ENCODE measurements around the gene PUS1. TPM values are rescaled to one million over a fixed set of nuclear protein-coding genes. Genes with fewer than 3 reads are reported as not detected.

PUS1 gene
- total RNA-seq, 1 experiment from 2014 or later, result 77.3 TPM

- POLR2A ChIA-PET, result no interaction called here
- H3K9ac ChIP-seq (ENCODE audit: low read length), result peak overlapping the region; percentile 96
- CTCF ChIA-PET, result no interaction called here
- no peaks in the 10 kb centered on the region for H3K27me3 ChIP-seq (ENCODE audit: insufficient read depth, low read length)
- H3K4me1 ChIP-seq (ENCODE audit: control insufficient read depth in 1 of 2, insufficient read depth in 2 of 2, low read length in 2 of 2), result peaks cover 12 to 26% of the 10 kb centered on the region in 2 experiments
- peak overlapping the region; percentile 96 for H3K4me3 ChIP-seq (replicated peaks in 1 of 2; ENCODE audit: low read depth in 1 of 2, low read length in 2 of 2)
- no peaks in the 10 kb centered on the region for H4K20me1 ChIP-seq (ENCODE audit: insufficient read depth)
- peak overlapping the region; percentile 85 for H3K27ac ChIP-seq (ENCODE audit: low read depth, low read length)
- no peaks in the 10 kb centered on the region for H3K9me2 ChIP-seq (ENCODE audit: insufficient read depth)
- H3K4me2 ChIP-seq (ENCODE audit: low read length), result peak overlapping the region; percentile 86
- RAD21 ChIA-PET (ENCODE audit: low non-redundant PET in 1 of 2, low total read pairs in 2 of 2, uncharacterized antibody in 2 of 2, unreplicated experiment in 2 of 2), result no interaction called here
- no peak for TF ChIP-seq ELF1 (IDR thresholded peaks at IDR 0.05; ENCODE audit: borderline replicate concordance, low read depth)
- TF ChIP-seq CEBPB (IDR thresholded peaks at IDR 0.05; ENCODE audit: low read depth), result no peak
- TF ChIP-seq ZNF274 (IDR thresholded peaks at IDR 0.05; ENCODE audit: low read depth, low read length), result no peak
- no peak for TF ChIP-seq ZBTB33 (IDR thresholded peaks at IDR 0.05; ENCODE audit: extremely low read depth, insufficient replicate concordance, low read length)
- no peak for TF ChIP-seq TCF7L2 (IDR thresholded peaks at IDR 0.05; ENCODE audit: borderline replicate concordance, extremely low read depth, insufficient read depth, insufficient read length)
- no peak for TF ChIP-seq RAD21 (IDR thresholded peaks at IDR 0.05; ENCODE audit: low read depth)
- TF ChIP-seq ZFX (IDR thresholded peaks at IDR 0.05), result no peak
- no peak for TF ChIP-seq POLR2A (IDR thresholded peaks at IDR 0.05; ENCODE audit: borderline replicate concordance, extremely low read depth, insufficient read depth, insufficient read length)
- TF ChIP-seq SIN3A (IDR thresholded peaks at IDR 0.05; ENCODE audit: low read depth), result no peak
- TF ChIP-seq EGR1 (IDR thresholded peaks at IDR 0.05; ENCODE audit: low read depth), result no peak
- TF ChIP-seq CBX3 (IDR thresholded peaks at IDR 0.05; ENCODE audit: low read depth), result no peak
- TF ChIP-seq FOSL1 (IDR thresholded peaks at IDR 0.05; ENCODE audit: low read depth), result no peak
- no peak for TF ChIP-seq CTCF (IDR thresholded peaks at IDR 0.05 in 2 of 3, conservative IDR thresholded peaks at IDR 0.05 in 1 of 3; ENCODE audit: borderline replicate concordance in 1 of 3, insufficient read depth in 1 of 3, low read depth in 2 of 3, low read length in 2 of 3)
- TF ChIP-seq YY1 (IDR thresholded peaks at IDR 0.05; ENCODE audit: extremely low read depth, insufficient replicate concordance, low read depth, low read length), result no peak
- TF ChIP-seq EZH2phosphoT487 (IDR thresholded peaks at IDR 0.05; ENCODE audit: borderline replicate concordance), result no peak
- no peak for TF ChIP-seq MAX (IDR thresholded peaks at IDR 0.05)
- H3K36me3 ChIP-seq (ENCODE audit: control insufficient read depth in 1 of 2, insufficient read depth in 2 of 2, low read length in 2 of 2), result peaks cover 25 to 37% of the 10 kb centered on the region in 2 experiments; a peak in 3 of 4 replicates
- H3K9me3 ChIP-seq (ENCODE audit: control insufficient read depth in 1 of 2, insufficient read depth in 1 of 2, low read depth in 1 of 2, low read length in 2 of 2), result no peaks in the 10 kb centered on the region
- peaks cover 46% of the 10 kb centered on the region for H3K79me2 ChIP-seq (ENCODE audit: insufficient read depth, low read length)
- TSS peak; percentile 20 for BruUV-seq (replicated peaks)
- ATAC-seq (no peak), DNase-seq (ENCODE audit: low read depth, low spot score) (no peak)
- intact Hi-C loops (cut with micrococcal nuclease), result no loop called here
- no peak overlapping the region for H2AFZ ChIP-seq (ENCODE audit: low read depth, low read length, poor library complexity, severe bottlenecking)
These were observed 1.4 kb downstream of the PUS1 start for GRCh38 chr12:131930510-131930909.

Measured in HCT116 (cell line).